Upper lobe of left lung (tissue), 6 donors: Measurements from ENCODE around the gene BAX. TPM values are rescaled to one million over a fixed set of nuclear protein-coding genes. Genes with fewer than 3 reads are reported as not detected.
A peak's percentile ranks its signal among the peaks of the same experiment; 100 is the strongest.
"Not testable (repeated sequence)": the region's sequence is repeated elsewhere in the genome, so short reads cannot be mapped to it uniquely, and the experiment has no call there.

Experiments used
- ATAC-seq, 2 donors: fragments of 200-7000 bp; cut with Tn5 transposase; one replicate each; pipeline ENCODE4 v1.9.1; 2022; ENCODE audit warnings: mild to moderate bottlenecking in 2 of 2, moderate library complexity in 2 of 2; ENCODE audit not compliant: low FRiP score in 2 of 2
- DNase-seq, 2 donors: peaks; one replicate each; pipeline ENCODE4 v3.0.0-alpha.2; 2019 to 2020
- H3K27ac ChIP-seq, 4 donors: fragments of 200-600 bp; sonication (generic); one replicate each; pipeline ENCODE4 v1.5.1; 2016 to 2019
- H3K27me3 ChIP-seq, 4 donors: fragments of 200-600 bp; sonication (generic); one replicate each; pipeline ENCODE4 v1.5.1; 2017 to 2019
- H3K36me3 ChIP-seq, 4 donors: fragments of 200-600 bp; sonication (generic); one replicate each; pipeline ENCODE4 v1.5.1; 2016 to 2019
- H3K4me1 ChIP-seq, 4 donors: fragments of 200-600 bp; sonication (generic); one replicate each; pipeline ENCODE4 v1.5.1; 2018 to 2019
- H3K4me3 ChIP-seq, 4 donors: fragments of 200-600 bp; sonication (generic); one replicate each; pipeline ENCODE4 v1.5.1; 2017 to 2019; ENCODE audit warnings: mild to moderate bottlenecking in 2 of 4, moderate library complexity in 1 of 4
- H3K9me3 ChIP-seq, 4 donors: fragments of 200-600 bp; sonication (generic); one replicate each; pipeline ENCODE4 v1.5.1; 2018 to 2019
- CTCF ChIP-seq, 6 experiments: fragments of 450-650 bp in 4 of 6; fragments of 200-600 bp in 2 of 6; sonication (generic) in 2 of 6; IDR thresholded peaks; one replicate each; pipeline ENCODE4 v1.5.1; 2016 to 2019; ENCODE audit warnings: antibody characterized with exemption in 6 of 6
- EP300 ChIP-seq, 4 donors: sonication (generic); formaldehyde crosslinking; IDR thresholded peaks; one replicate each; pipeline ENCODE4 v1.5.1; 2017; ENCODE audit warnings: antibody characterized with exemption in 4 of 4, control low read depth in 2 of 4
- POLR2A ChIP-seq, 4 donors: fragments of 450-650 bp; IDR thresholded peaks; one replicate each; pipeline ENCODE4 v1.5.1; 2016 to 2017; ENCODE audit warnings: antibody characterized with exemption in 4 of 4, mild to moderate bottlenecking in 2 of 4
- POLR2AphosphoS5 ChIP-seq, 2 donors: sonication (generic); formaldehyde crosslinking; IDR thresholded peaks; one replicate each; pipeline ENCODE4 v1.5.1; 2017; ENCODE audit warnings: antibody characterized with exemption in 2 of 2
- WGBS, 2 donors: methylation state at CpG; one replicate each; pipeline ENCODE4 v1.1.5; 2017 to 2018; 5-methylcytosine and 5-hydroxymethylcytosine counted together
- total RNA-seq, 6 donors: library from RNA; depleted of rRNA in 4 of 6; stranded (reverse); fragments of >200 nt in 4 of 6; gene quantifications; one replicate each; pipeline versions ENCODE4 v1.1.0 to v1.2.1, GENCODE V29; 2016 to 2021
- donor health status: DM: no; HTN: no; CAD: no; lungs with moderate emphysema.
- donor health status: DM: no; HTN: yes; CAD: no; lungs with severe emphysema.

BAX gene
- total RNA-seq: 100 to 1,000 TPM in 4 of 6 donors, 10 to 100 TPM in 2; 68.1 to 143 (median 112) TPM

- H3K36me3 ChIP-seq: peaks cover 0 to 5% (median 0%) of the 10 kb centered on the region in 4 donors
- ATAC-seq (peak; percentile 90 to 98), DNase-seq (peak; percentile 97 to 99)
- H3K4me1 ChIP-seq: peaks cover 11 to 17% (median 13%) of the 10 kb centered on the region in 4 donors
- 1 to 2% methylated on average over 10 to 33 of the region's 71 CpGs for WGBS, 2 donors
- TF ChIP-seq CTCF (IDR thresholded peaks at IDR 0.05) (peak in 2 of 6 experiments; percentile 18 to 30), EP300 (IDR thresholded peaks at IDR 0.05) (peak in 1 of 4 donors; percentile 13), POLR2AphosphoS5 (IDR thresholded peaks at IDR 0.05) (peak; percentile 74 to 80), POLR2A (IDR thresholded peaks at IDR 0.05) (peak in 3 of 4 donors; percentile 23 to 92 (median 81))
- H3K27me3 ChIP-seq: no peaks in the 10 kb centered on the region
- peak within 1 kb of the TSS; percentile 79 to 95 (median 85) for H3K27ac ChIP-seq
- H3K9me3 ChIP-seq: no peaks in the 10 kb centered on the region
- peak within 1 kb of the TSS; percentile 56 to 87 (median 83) for H3K4me3 ChIP-seq
Observed at GRCh38 chr19:48954595-48955307, at the start of gene BAX. Gene BAX (plus strand): TSS chr19:48954875. CDS start chr19:48954929, 54 bp downstream.

GRCh38 chr19:48905664-48906063 is 49.0 kb upstream of the BAX start:
- TF ChIP-seq CTCF (IDR thresholded peaks at IDR 0.05) (no peak), POLR2A (IDR thresholded peaks at IDR 0.05) (no peak), EP300 (IDR thresholded peaks at IDR 0.05) (no peak), POLR2AphosphoS5 (IDR thresholded peaks at IDR 0.05) (no peak)
- no peak for ATAC-seq
- Histone ChIP-seq H3K4me1 (peaks cover 39 to 50% (median 48%) of the 10 kb centered on the region in 4 donors), H3K27me3 (no peaks in the 10 kb centered on the region), H3K27ac (peak overlapping the region; percentile 38 to 57 (median 51)), H3K36me3 (peaks cover 9 to 78% (median 42%) of the 10 kb centered on the region in 4 donors), H3K9me3 (no peaks in the 10 kb centered on the region), H3K4me3 (no peak overlapping the region)
- no peak for DNase-seq
- WGBS, 2 donors: 82 to 93% methylated on average over 9 to 14 of the region's 14 CpGs

GRCh38 chr19:48906324-48906723 is 48.4 kb upstream of the BAX start:
- no peak for ATAC-seq
- peaks cover 36 to 44% (median 41%) of the 10 kb centered on the region in 4 donors for H3K4me1 ChIP-seq
- no peak for DNase-seq
- WGBS, 2 donors: 95 to 98% methylated on average over 10 of the region's 10 CpGs
- TF ChIP-seq POLR2AphosphoS5 (IDR thresholded peaks at IDR 0.05): no peak
- no peak for TF ChIP-seq CTCF (IDR thresholded peaks at IDR 0.05)
- TF ChIP-seq POLR2A (IDR thresholded peaks at IDR 0.05): no peak
- TF ChIP-seq EP300 (IDR thresholded peaks at IDR 0.05): no peak
- peaks cover 9 to 85% (median 49%) of the 10 kb centered on the region in 4 donors for H3K36me3 ChIP-seq
- no peaks in the 10 kb centered on the region for H3K27me3 ChIP-seq
- peak overlapping the region in 2 of 4 donors; percentile 17 to 46 for H3K27ac ChIP-seq
- H3K9me3 ChIP-seq: no peaks in the 10 kb centered on the region
- H3K4me3 ChIP-seq: no peak overlapping the region

- DNase-seq: peak; percentile 65 to 85
Observed at GRCh38 chr19:48907671-48908070, 47.0 kb upstream of the BAX start.

GRCh38 chr19:48909424-48910077 is 45.1 kb upstream of the BAX start:
- not testable (repeated sequence) for H3K4me3 ChIP-seq, DNase-seq, H3K9me3 ChIP-seq, H3K27me3 ChIP-seq, ATAC-seq
- 95 to 97% methylated on average over 11 of the region's 11 CpGs for WGBS, 2 donors
- peak overlapping the region; percentile 61 to 82 (median 78) for H3K27ac ChIP-seq
- peaks cover 29 to 99% (median 73%) of the 10 kb centered on the region in 4 donors for H3K36me3 ChIP-seq
- peaks cover 18 to 26% (median 23%) of the 10 kb centered on the region in 4 donors for H3K4me1 ChIP-seq

More at GRCh38 chr19:48907671-48908070, 47.0 kb upstream of the BAX start:
- peak; percentile 70 to 81 for ATAC-seq
- H3K36me3 ChIP-seq: peaks cover 15 to 91% (median 61%) of the 10 kb centered on the region in 4 donors
- H3K27ac ChIP-seq: peak overlapping the region; percentile 61 to 82 (median 78)
- H3K4me1 ChIP-seq: peaks cover 23 to 32% (median 29%) of the 10 kb centered on the region in 4 donors
- H3K4me3 ChIP-seq: no peak overlapping the region
- no peaks in the 10 kb centered on the region for H3K9me3 ChIP-seq
- TF ChIP-seq POLR2AphosphoS5 (IDR thresholded peaks at IDR 0.05) (peak in 1 of 2 donors; percentile 44), EP300 (IDR thresholded peaks at IDR 0.05) (no peak), POLR2A (IDR thresholded peaks at IDR 0.05) (peak in 1 of 4 donors; percentile 46)
- 79 to 84% methylated on average over 12 to 13 of the region's 14 CpGs for WGBS, 2 donors
- H3K27me3 ChIP-seq: no peaks in the 10 kb centered on the region
